Prostate gland (tissue), 2 donors: ENCODE data around the gene ISX.

Source experiments
- CTCF ChIP-seq, 4 experiments: fragments of 200-600 bp in 2 of 4; fragments of 450-650 bp in 2 of 4; sonication (generic) in 2 of 4; IDR thresholded peaks; 1 replicate in 3 of 4; 2 replicates in 1 of 4; pipeline ENCODE4 v1.5.1; 2016 to 2019; ENCODE audit warnings: antibody characterized with exemption in 4 of 4, mild to moderate bottlenecking in 2 of 4, moderate library complexity in 2 of 4
- POLR2A ChIP-seq: fragments of 450-650 bp; IDR thresholded peaks from one replicate; pipeline ENCODE4 v1.6.1; 2016; ENCODE audit warnings: antibody characterized with exemption, mild to moderate bottlenecking

GRCh38 chr22:35043934-35044319, 22.0 kb upstream of the ISX start:
- TF ChIP-seq CTCF (IDR thresholded peaks at IDR 0.05) (no peak), POLR2A (no peak)
